Ectodermal cell (in vitro differentiated cells): ENCODE data around the gene BACE1-AS.
A peak's percentile ranks its signal among the peaks of the same experiment; 100 is the strongest.

Source experiments
- H3K27ac ChIP-seq: 2 replicates; pipeline ENCODE4 v1.7.0; 2013; ENCODE audit warnings: mild to moderate bottlenecking, low read depth, low read length; ENCODE audit not compliant: insufficient read depth, poor library complexity, severe bottlenecking
- H3K27me3 ChIP-seq: 2 replicates; pipeline ENCODE4 v1.7.0; 2013; ENCODE audit warnings: mild to moderate bottlenecking, low read length; ENCODE audit not compliant: insufficient read depth, control insufficient read depth, poor library complexity, severe bottlenecking
- H3K36me3 ChIP-seq: one replicate; pipeline ENCODE4 v1.7.0; 2013; ENCODE audit warnings: low read length; ENCODE audit not compliant: control insufficient read depth, insufficient read depth
- H3K4me1 ChIP-seq: one replicate; pipeline ENCODE4 v1.7.0; 2013; ENCODE audit warnings: low read length; ENCODE audit not compliant: control insufficient read depth, insufficient read depth
- H3K4me3 ChIP-seq: 2 replicates; pipeline ENCODE4 v1.7.0; 2013; ENCODE audit warnings: low read depth, low read length, control low read depth; ENCODE audit not compliant: insufficient read depth
- H3K9me3 ChIP-seq: 2 replicates; pipeline ENCODE4 v1.7.0; 2013; ENCODE audit warnings: mild to moderate bottlenecking, low read length, moderate library complexity; ENCODE audit not compliant: control insufficient read depth
- WGBS, 2 experiments: methylation state at CpG; one replicate each; pipeline ENCODE4 v1.1.7; 2013; ENCODE audit warnings: missing lambda C conversion rate in 2 of 2; 5-methylcytosine and 5-hydroxymethylcytosine counted together

The BACE1-AS gene

DNA sequence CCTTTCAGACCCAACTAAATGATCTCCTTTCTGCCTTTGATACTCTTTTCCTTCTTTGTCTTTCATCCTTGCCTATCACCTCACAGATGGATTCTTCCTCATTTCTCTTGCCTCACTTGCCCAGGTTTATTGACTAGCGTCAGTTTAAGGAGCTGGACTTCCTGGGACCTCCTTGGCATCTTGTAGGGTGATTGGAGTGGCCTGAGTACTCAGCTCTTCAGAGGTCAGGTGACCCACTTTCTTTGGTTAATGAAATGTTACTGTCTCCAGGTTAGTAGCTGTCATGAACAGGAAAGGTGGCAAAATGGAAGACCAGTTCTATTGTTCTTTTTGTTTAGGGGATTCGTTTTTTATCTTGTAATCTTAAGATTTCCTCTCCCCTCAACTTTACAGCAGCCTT is 4.6 kb upstream of the BACE1-AS start:
- H3K36me3 ChIP-seq: peaks cover 46% of the 10 kb centered on the region
- WGBS, 2 experiments: 93 to 98% methylated on average over 1 to 2 of the region's 2 CpGs

GRCh38 chr11:117287668-117288067 is 3.5 kb upstream of the BACE1-AS start:
- no peak overlapping the region for H3K27ac ChIP-seq
- H3K27me3 ChIP-seq: no peaks in the 10 kb centered on the region
- peaks cover 39% of the 10 kb centered on the region for H3K36me3 ChIP-seq
- 97% methylated on average over 2 to 3 of the region's 3 CpGs for WGBS, 2 experiments
- no peaks in the 10 kb centered on the region for H3K9me3 ChIP-seq
- no peaks in the 10 kb centered on the region for H3K4me1 ChIP-seq
- H3K4me3 ChIP-seq: no peak overlapping the region

More for the DNA sequence above, 4.6 kb upstream of the BACE1-AS start:
- H3K27ac ChIP-seq: no peak overlapping the region
- no peaks in the 10 kb centered on the region for H3K4me1 ChIP-seq
- no peak overlapping the region for H3K4me3 ChIP-seq
- no peaks in the 10 kb centered on the region for H3K9me3 ChIP-seq
- H3K27me3 ChIP-seq: no peaks in the 10 kb centered on the region

DNA sequence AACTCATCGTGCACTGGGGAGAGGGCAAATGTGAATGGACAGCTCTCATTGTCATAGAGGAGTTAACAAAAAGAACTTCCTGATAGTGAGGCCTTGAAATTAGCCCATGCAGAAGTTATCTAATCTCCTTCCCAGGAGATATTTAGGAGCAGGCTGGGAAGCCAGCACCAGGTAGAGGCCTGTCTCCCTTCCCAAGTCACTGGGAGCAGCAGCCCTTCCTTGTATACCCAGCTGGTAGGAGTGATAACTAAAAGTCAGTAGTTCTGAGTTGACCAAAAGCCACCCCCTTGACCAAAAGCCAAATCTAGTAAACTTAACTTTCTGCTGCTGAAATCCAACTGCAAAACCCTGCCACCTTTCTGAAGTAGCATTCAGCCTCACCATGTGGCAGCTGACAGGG is 1.4 kb upstream of the BACE1-AS start:
- Histone ChIP-seq H3K9me3 (no peaks in the 10 kb centered on the region), H3K4me3 (no peak overlapping the region), H3K27ac (no peak overlapping the region), H3K4me1 (no peaks in the 10 kb centered on the region), H3K36me3 (peaks cover 29% of the 10 kb centered on the region), H3K27me3 (no peaks in the 10 kb centered on the region)
- 100% methylated on average over 1 of the region's 1 CpG for WGBS, 2 experiments

DNA sequence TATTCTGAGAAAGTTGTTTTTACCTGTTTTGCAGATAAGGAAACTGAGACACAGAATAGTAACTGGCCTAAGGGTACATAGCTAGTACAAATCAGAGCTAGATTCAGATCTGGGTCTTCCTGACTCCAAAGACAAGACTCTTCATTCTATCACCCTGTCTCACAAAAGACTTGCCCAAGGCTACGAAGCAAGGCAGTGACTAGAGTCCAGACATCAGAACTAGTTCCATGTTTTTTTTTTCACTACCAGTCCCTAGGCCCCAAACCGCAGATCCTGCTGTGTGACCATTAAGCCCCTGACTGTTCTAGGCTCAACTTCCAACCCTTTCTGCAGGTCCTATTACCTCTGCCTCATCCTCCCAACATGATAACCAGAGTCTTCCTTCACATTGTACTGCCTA is 1.5 kb downstream of the BACE1-AS start:
- H3K27ac ChIP-seq: no peak overlapping the region
- no peaks in the 10 kb centered on the region for H3K9me3 ChIP-seq
- no peak overlapping the region for H3K4me3 ChIP-seq
- WGBS, 2 experiments: 90 to 94% methylated on average over 2 of the region's 2 CpGs
- peaks cover 26% of the 10 kb centered on the region for H3K36me3 ChIP-seq
- no peaks in the 10 kb centered on the region for H3K4me1 ChIP-seq
- no peaks in the 10 kb centered on the region for H3K27me3 ChIP-seq

- H3K4me1 ChIP-seq: peaks cover 19% of the 10 kb centered on the region
- peaks cover 3% of the 10 kb centered on the region for H3K36me3 ChIP-seq
- no peak overlapping the region for H3K4me3 ChIP-seq
- no peak overlapping the region for H3K27ac ChIP-seq
- WGBS, 2 experiments: 93 to 96% methylated on average over 8 to 9 of the region's 9 CpGs
- H3K9me3 ChIP-seq: no peaks in the 10 kb centered on the region
- H3K27me3 ChIP-seq: no peaks in the 10 kb centered on the region
Measured at GRCh38 chr11:117295438-117296137, 4.4 kb downstream of the BACE1-AS start.

DNA sequence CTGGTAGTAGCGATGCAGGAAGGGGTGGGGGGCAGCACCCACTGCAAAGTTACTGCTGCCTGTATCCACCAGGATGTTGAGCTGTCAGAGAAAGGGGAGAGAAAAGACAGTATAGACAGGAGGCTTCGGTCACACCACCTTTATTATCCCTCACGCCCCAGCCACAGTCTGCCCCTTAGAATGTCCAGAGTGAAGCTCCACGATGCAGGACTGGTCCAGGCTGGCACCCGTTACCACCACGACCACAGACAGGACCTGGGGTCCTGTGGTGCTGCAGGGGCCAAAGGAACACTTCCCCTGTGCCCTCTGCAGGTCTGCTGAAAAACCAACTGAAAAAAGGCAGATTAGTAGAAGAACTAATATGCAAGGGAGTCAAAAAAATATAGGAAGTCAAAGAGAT is 5.7 kb downstream of the BACE1-AS start:
- Histone ChIP-seq H3K36me3 (peaks cover 3% of the 10 kb centered on the region), H3K27me3 (no peaks in the 10 kb centered on the region), H3K4me3 (no peak overlapping the region), H3K4me1 (peaks cover 22% of the 10 kb centered on the region), H3K27ac (no peak overlapping the region), H3K9me3 (no peaks in the 10 kb centered on the region)
- 92 to 94% methylated on average over 6 of the region's 6 CpGs for WGBS, 2 experiments

GRCh38 chr11:117298195-117298594 is 7.0 kb downstream of the BACE1-AS start:
- H3K27ac ChIP-seq: no peak overlapping the region
- no peaks in the 10 kb centered on the region for H3K36me3 ChIP-seq

DNA sequence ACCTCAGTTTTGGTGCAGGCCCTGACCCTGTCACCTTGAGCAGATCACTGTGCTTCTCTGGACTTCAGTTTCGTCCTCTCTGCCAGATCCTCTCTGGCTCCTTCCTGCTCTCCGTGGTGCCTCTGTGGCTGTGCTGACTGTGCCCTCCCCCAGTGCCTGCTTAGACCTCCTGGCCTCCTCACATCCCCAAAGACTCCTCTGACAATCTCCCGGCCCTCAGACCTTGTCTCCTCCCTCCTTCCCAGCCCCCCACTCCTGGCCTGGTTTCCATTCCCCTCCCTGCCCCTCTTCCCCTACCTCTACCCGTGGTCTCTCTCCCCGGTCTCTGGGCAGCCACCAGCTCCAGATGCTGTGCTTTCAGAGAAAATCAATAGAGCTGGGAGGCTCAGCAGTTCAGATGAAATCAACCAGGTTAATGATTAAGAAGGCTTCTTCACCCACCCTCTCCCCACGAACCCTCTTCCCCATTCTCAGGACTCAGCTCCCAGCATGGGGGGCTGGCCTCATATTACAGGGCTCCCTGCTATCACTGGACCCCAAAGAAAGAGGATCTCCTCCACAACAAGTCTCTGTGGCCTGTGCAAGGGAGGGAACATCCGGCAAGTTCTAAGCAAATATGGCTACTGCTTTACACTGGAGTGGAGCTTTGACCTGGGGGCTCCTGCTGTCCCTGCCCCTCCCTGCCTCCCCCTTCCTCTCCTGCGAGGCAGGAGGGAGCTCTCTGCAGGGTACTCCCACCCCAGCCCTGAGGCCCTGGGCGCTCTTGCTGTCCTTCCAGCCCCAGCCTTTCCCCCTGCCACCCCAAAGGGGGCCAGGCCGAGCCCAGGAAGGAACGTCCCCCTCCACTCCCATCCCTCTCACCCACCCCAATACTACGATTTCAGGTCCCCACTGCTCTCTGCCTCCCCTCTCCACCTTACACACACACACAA is 8.5 kb downstream of the BACE1-AS start:
- no peaks in the 10 kb centered on the region for H3K27me3 ChIP-seq
- peaks cover 22% of the 10 kb centered on the region for H3K4me1 ChIP-seq
- H3K9me3 ChIP-seq: no peaks in the 10 kb centered on the region
- WGBS, 2 experiments: 45 to 47% methylated on average over 12 of the region's 12 CpGs
- H3K27ac ChIP-seq: peak overlapping the region; percentile 69
- H3K4me3 ChIP-seq: no peak overlapping the region
- H3K36me3 ChIP-seq: no peaks in the 10 kb centered on the region

More at GRCh38 chr11:117298195-117298594, 7.0 kb downstream of the BACE1-AS start:
- Histone ChIP-seq H3K9me3 (no peaks in the 10 kb centered on the region), H3K4me1 (peaks cover 22% of the 10 kb centered on the region), H3K27me3 (no peaks in the 10 kb centered on the region), H3K4me3 (no peak overlapping the region)
- 96 to 97% methylated on average over 8 of the region's 8 CpGs for WGBS, 2 experiments

DNA sequence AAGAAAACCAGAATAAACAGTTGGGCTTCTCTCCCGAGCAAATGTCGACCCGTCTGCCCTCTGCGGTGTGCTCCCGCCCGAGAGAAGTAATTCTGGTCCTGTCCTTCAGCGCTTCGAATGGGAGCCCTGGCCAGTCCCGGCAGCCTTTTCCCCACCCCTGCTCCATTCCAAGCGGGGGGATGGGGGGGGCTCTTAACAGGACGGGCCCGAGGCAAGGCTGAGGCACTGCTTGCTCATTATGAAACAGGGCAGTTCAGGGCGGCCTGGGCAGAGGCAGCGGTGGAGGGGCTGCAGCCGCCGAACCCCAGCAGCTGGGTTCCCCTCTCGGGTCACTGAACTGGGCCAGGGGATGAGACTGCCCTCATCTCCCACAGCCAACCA is 9.1 kb downstream of the BACE1-AS start:
- no peaks in the 10 kb centered on the region for H3K27me3 ChIP-seq
- H3K4me3 ChIP-seq: no peak overlapping the region
- peaks cover 22% of the 10 kb centered on the region for H3K4me1 ChIP-seq
- WGBS, 2 experiments: 36 to 38% methylated on average over 17 of the region's 17 CpGs
- H3K9me3 ChIP-seq: no peaks in the 10 kb centered on the region
- H3K36me3 ChIP-seq: no peaks in the 10 kb centered on the region
- H3K27ac ChIP-seq: peak overlapping the region; percentile 69

GRCh38 chr11:117300773-117301172 is 9.6 kb downstream of the BACE1-AS start:
- H3K9me3 ChIP-seq: no peaks in the 10 kb centered on the region
- H3K4me1 ChIP-seq: peaks cover 22% of the 10 kb centered on the region
- WGBS, 2 experiments: 87 to 89% methylated on average over 5 of the region's 5 CpGs
- no peaks in the 10 kb centered on the region for H3K27me3 ChIP-seq
- H3K4me3 ChIP-seq: no peak overlapping the region
- H3K36me3 ChIP-seq: no peaks in the 10 kb centered on the region
- H3K27ac ChIP-seq: peak overlapping the region; percentile 69
